ENCODE results near the gene GJB1. TPM values are rescaled to one million over a fixed set of nuclear protein-coding genes. Genes with fewer than 3 reads are reported as not detected.

GJB1 gene
- total RNA-seq, 1 donor from 2014 or later = not detected

GRCh38 chrX:71181558-71181909, 41.5 kb upstream of the GJB1 start:
- intact Hi-C loops (cut with DNase I) = loop anchor here (10.0 kb wide), 2 partner anchors 183 to 747 kb away; partner anchors contain the start of gene TAF1
- no peaks in the 10 kb centered on the region for H3K36me3 ChIP-seq
- DNase-seq (ENCODE audit: low spot score in 2 of 2) = no peak
- peak overlapping the region; percentile 76 to 77 for H3K27ac ChIP-seq
- H3K27me3 ChIP-seq = no peaks in the 10 kb centered on the region
- no peaks in the 10 kb centered on the region for H3K9me3 ChIP-seq
- peak overlapping the region; percentile 45 to 62 for H3K4me3 ChIP-seq
- no peaks in the 10 kb centered on the region for H3K4me1 ChIP-seq
- no peak for TF ChIP-seq CTCF (IDR thresholded peaks at IDR 0.05)

GRCh38 chrX:71181910-71182799, 40.9 kb upstream of the GJB1 start:
- peak; percentile 54 to 92 for DNase-seq (ENCODE audit: low spot score in 2 of 2)
- Histone ChIP-seq H3K27me3 (no peaks in the 10 kb centered on the region), H3K27ac (peak overlapping the region; percentile 76 to 77), H3K4me3 (peak overlapping the region; percentile 50 to 62), H3K4me1 (no peaks in the 10 kb centered on the region), H3K9me3 (no peaks in the 10 kb centered on the region), H3K36me3 (no peaks in the 10 kb centered on the region)
- intact Hi-C loops (cut with DNase I) = loop anchor here (1.0 to 10.0 kb wide), 5 partner anchors 72 to 747 kb away; partner anchors contain the start of genes NONO, TAF1 and ZMYM3
- no peak for TF ChIP-seq CTCF (IDR thresholded peaks at IDR 0.05)

- no peaks in the 10 kb centered on the region for H3K27me3 ChIP-seq
- DNase-seq (ENCODE audit: low spot score in 2 of 2) = no peak
- no peaks in the 10 kb centered on the region for H3K36me3 ChIP-seq
- TF ChIP-seq CTCF (IDR thresholded peaks at IDR 0.05) = no peak
- H3K4me3 ChIP-seq = peak overlapping the region in 1 of 2 donors; percentile 62
- H3K27ac ChIP-seq = no peak overlapping the region
- H3K4me1 ChIP-seq = no peaks in the 10 kb centered on the region
- H3K9me3 ChIP-seq = no peaks in the 10 kb centered on the region
- intact Hi-C loops (cut with DNase I) = loop anchor here (1.0 to 10.0 kb wide), 5 partner anchors 71 to 748 kb away; partner anchors contain the start of genes NONO, TAF1 and ZMYM3
These were observed 40.2 kb upstream of the GJB1 start for GRCh38 chrX:71182871-71183270.

GRCh38 chrX:71183341-71183740, 39.7 kb upstream of the GJB1 start:
- H3K27me3 ChIP-seq = no peaks in the 10 kb centered on the region
- no peak overlapping the region for H3K27ac ChIP-seq
- no peaks in the 10 kb centered on the region for H3K4me1 ChIP-seq
- no peak overlapping the region for H3K4me3 ChIP-seq
- intact Hi-C loops (cut with DNase I) = loop anchor here (10.0 kb wide), 2 partner anchors 181 to 749 kb away; partner anchors contain the start of gene TAF1
- no peak for TF ChIP-seq CTCF (IDR thresholded peaks at IDR 0.05)
- DNase-seq (ENCODE audit: low spot score in 2 of 2) = no peak
- no peaks in the 10 kb centered on the region for H3K36me3 ChIP-seq
- H3K9me3 ChIP-seq = no peaks in the 10 kb centered on the region

GRCh38 chrX:71184092-71184491, 38.9 kb upstream of the GJB1 start:
- Histone ChIP-seq H3K27me3 (no peaks in the 10 kb centered on the region), H3K27ac (no peak overlapping the region), H3K9me3 (no peaks in the 10 kb centered on the region), H3K36me3 (no peaks in the 10 kb centered on the region), H3K4me1 (no peaks in the 10 kb centered on the region), H3K4me3 (no peak overlapping the region)
- no peak for TF ChIP-seq CTCF (IDR thresholded peaks at IDR 0.05)
- no peak for DNase-seq (ENCODE audit: low spot score in 2 of 2)
- intact Hi-C loops (cut with DNase I) = loop anchor here (10.0 kb wide), 2 partner anchors 181 to 749 kb away; partner anchors contain the start of gene TAF1

Measured in ascending aorta (tissue), 2 donors.